Myocyte (in vitro differentiated cells): ENCODE results near the gene LARP4B. TPM values are rescaled to one million over a fixed set of nuclear protein-coding genes. Genes with fewer than 3 reads are reported as not detected.
"Not testable (repeated sequence)": the region's sequence is repeated elsewhere in the genome, so short reads cannot be mapped to it uniquely, and the experiment has no call there.

ENCODE experiments used
- DNase-seq: peaks from one replicate; pipeline ENCODE4 v3.0.0-alpha.2; 2012; ENCODE audit warnings: low read depth
- total RNA-seq: library from RNA; depleted of rRNA; stranded (reverse); fragments of >200 nt; gene quantifications from 2 replicates; pipeline ENCODE4 v1.2.3, GENCODE V29; 2014

LARP4B gene
- total RNA-seq, 1 donor from 2014 or later: 28.0 TPM

GRCh38 chr10:958856-959255 lies 27.4 kb upstream of the LARP4B start:
- DNase-seq: no peak

GRCh38 chr10:958106-958505 lies 26.6 kb upstream of the LARP4B start:
- DNase-seq: no peak

- no peak for DNase-seq
Measured at GRCh38 chr10:955820-956217, 24.3 kb upstream of the LARP4B start.

GRCh38 chr10:955127-955819 lies 23.8 kb upstream of the LARP4B start:
- no peak for DNase-seq

GRCh38 chr10:954396-954795 lies 22.9 kb upstream of the LARP4B start:
- DNase-seq: no peak

- DNase-seq: no peak
Measured at GRCh38 chr10:953836-954235, 22.3 kb upstream of the LARP4B start.

- DNase-seq: no peak
Measured at GRCh38 chr10:949446-949845, 17.9 kb upstream of the LARP4B start.

- no peak for DNase-seq
Measured at GRCh38 chr10:948347-948746, 16.8 kb upstream of the LARP4B start.

- no peak for DNase-seq
Measured at GRCh38 chr10:947881-948280, 16.4 kb upstream of the LARP4B start.

GRCh38 chr10:947051-947450 lies 15.5 kb upstream of the LARP4B start:
- no peak for DNase-seq

GRCh38 chr10:945778-946177 lies 14.3 kb upstream of the LARP4B start:
- DNase-seq: no peak

- DNase-seq: peak; percentile 47
Measured at GRCh38 chr10:944034-944831, 12.7 kb upstream of the LARP4B start.

GRCh38 chr10:943334-944033 lies 12.0 kb upstream of the LARP4B start:
- DNase-seq: no peak

- DNase-seq: no peak
Measured at GRCh38 chr10:938941-939678, 7.6 kb upstream of the LARP4B start.

- no peak for DNase-seq
Measured at GRCh38 chr10:934746-935406, 3.4 kb upstream of the LARP4B start.

- not testable (repeated sequence) for DNase-seq
Measured at GRCh38 chr10:934165-934564, 2.7 kb upstream of the LARP4B start.

- DNase-seq: no peak
Measured at GRCh38 chr10:932589-932988, 1.1 kb upstream of the LARP4B start.

- peak; percentile 40 for DNase-seq
Measured at GRCh38 chr10:930625-931325, 730 bp downstream of the LARP4B start.

- no peak for DNase-seq
Measured at GRCh38 chr10:929960-930624, 1.4 kb downstream of the LARP4B start.

GRCh38 chr10:927131-927530 lies 4.4 kb downstream of the LARP4B start:
- DNase-seq: no peak
